ENCODE measurements around the gene PAPPA. TPM values are rescaled to one million over a fixed set of nuclear protein-coding genes. Genes with fewer than 3 reads are reported as not detected.

Gene PAPPA
- total RNA-seq, 1 experiment from 2014 or later = 0.17 TPM

- H4K8ac ChIP-seq (replicated peaks; ENCODE audit: insufficient read length, low read depth, low read length) = no peak overlapping the region
- no peak overlapping the region for H3K4me3 Mint-ChIP-seq
Observed at GRCh38 chr9:116361547-116361946, 208.0 kb downstream of the PAPPA start.

More at GRCh38 chr9:116361547-116361946, 208.0 kb downstream of the PAPPA start:
- H3K79me2 ChIP-seq (ENCODE audit: insufficient read depth, low read length) = no peaks in the 10 kb centered on the region
- peaks cover 0 to 2% of the 10 kb centered on the region in 2 experiments; a peak in 1 of 4 replicates for H3K4me1 Mint-ChIP-seq
- H2AK5ac ChIP-seq (ENCODE audit: insufficient read length, low read length) = no peak overlapping the region
- H4K20me1 ChIP-seq (ENCODE audit: control insufficient read depth, insufficient read depth, insufficient read length) = no peaks in the 10 kb centered on the region
- no peak overlapping the region for H4K5ac ChIP-seq (ENCODE audit: insufficient read length, low read depth, low read length)
- H3K23ac ChIP-seq (ENCODE audit: insufficient read length, low read depth, low read length) = no peak overlapping the region
- no peak overlapping the region for H3K4me2 ChIP-seq (ENCODE audit: insufficient read depth, insufficient read length, low read length)
- H3K56ac ChIP-seq (ENCODE audit: insufficient read length, low read depth, low read length) = no peak overlapping the region
- H2BK5ac ChIP-seq (ENCODE audit: insufficient read length, low read length) = no peak overlapping the region
- H3K18ac ChIP-seq (ENCODE audit: insufficient read length, low read depth, low read length) = no peak overlapping the region
- no peaks in the 10 kb centered on the region for H3K9me3 ChIP-seq (ENCODE audit: control insufficient read depth, low read depth, low read length)
- H2BK12ac ChIP-seq (ENCODE audit: insufficient read length, low read depth, low read length) = no peak overlapping the region
- no peak overlapping the region for H2BK20ac ChIP-seq (ENCODE audit: low read depth, low read length, poor library complexity, severe bottlenecking)
- no peak overlapping the region for H3K14ac ChIP-seq (ENCODE audit: insufficient read depth, low read length)
- no peak overlapping the region for H3K9ac ChIP-seq (ENCODE audit: extremely low read depth, insufficient read length, low read length)
- no peaks in the 10 kb centered on the region for H3K23me2 ChIP-seq (ENCODE audit: insufficient read length, low read depth, low read length, poor library complexity, severe bottlenecking)
- no CpG with 5 or more reads among the region's 4 CpGs for WGBS (ENCODE audit: extremely low coverage, insufficient read length, low lambda C conversion rate)
- no peak for TF ChIP-seq CTCF (conservative IDR thresholded peaks at IDR 0.05)
- no peak overlapping the region for H2AFZ ChIP-seq (ENCODE audit: low read length)
- H3K4ac ChIP-seq (ENCODE audit: low read depth, low read length) = no peak overlapping the region
- no peak overlapping the region for H3K27ac Mint-ChIP-seq
- no peaks in the 10 kb centered on the region for H3K36me3 Mint-ChIP-seq (ENCODE audit: insufficient read depth in 1 of 3, low read depth in 3 of 3)
- H3K9me3 Mint-ChIP-seq = no peaks in the 10 kb centered on the region
- no peaks in the 10 kb centered on the region for H3K79me1 ChIP-seq (ENCODE audit: insufficient read depth, low read depth, low read length, poor library complexity, severe bottlenecking)
- H2BK120ac ChIP-seq (ENCODE audit: low read depth, low read length, poor library complexity, severe bottlenecking) = no peak overlapping the region
- no peak overlapping the region for H4K91ac ChIP-seq (ENCODE audit: insufficient read length, low read depth, low read length)
- H2BK15ac ChIP-seq (ENCODE audit: low read depth, low read length) = no peak overlapping the region
- H3K27me3 ChIP-seq (ENCODE audit: insufficient read depth, low read length) = no peaks in the 10 kb centered on the region
- no peak for DNase-seq
- H3K4me1 ChIP-seq (ENCODE audit: insufficient read depth, low read length) = no peaks in the 10 kb centered on the region
- H3K27ac ChIP-seq (ENCODE audit: insufficient read length, low read depth, low read length) = no peak overlapping the region
- H3K27me3 Mint-ChIP-seq (ENCODE audit: low read depth) = no peaks in the 10 kb centered on the region
- H3T11ph ChIP-seq (ENCODE audit: low read length) = no peak overlapping the region

Data from H9 (cell line).